Upper lobe of left lung (tissue), 4 donors: ENCODE data around the gene TAS2R14.

ENCODE experiments used
- CTCF ChIP-seq, 6 experiments: fragments of 450-650 bp in 4 of 6; fragments of 200-600 bp in 2 of 6; sonication (generic) in 2 of 6; IDR thresholded peaks; one replicate each; pipeline ENCODE4 v1.5.1; 2016 to 2019; ENCODE audit warnings: antibody characterized with exemption in 6 of 6
- EP300 ChIP-seq, 4 donors: sonication (generic); formaldehyde crosslinking; IDR thresholded peaks; one replicate each; pipeline ENCODE4 v1.5.1; 2017; ENCODE audit warnings: antibody characterized with exemption in 4 of 4, control low read depth in 2 of 4

GRCh38 chr12:10910380-10910779 lies 28.7 kb downstream of the TAS2R14 start:
- TF ChIP-seq CTCF (IDR thresholded peaks at IDR 0.05) (no peak), EP300 (IDR thresholded peaks at IDR 0.05) (no peak)
